B cell (primary cell): ENCODE results near the gene ZFP1. TPM values are rescaled to one million over a fixed set of nuclear protein-coding genes. Genes with fewer than 3 reads are reported as not detected.

Experiments used
- ATAC-seq: fragments of 200-7000 bp; cut with Tn5 transposase; one replicate; pipeline ENCODE4 v1.10.0; 2021; ENCODE audit warnings: low read depth, mild to moderate bottlenecking, moderate number of reproducible peaks, moderate library complexity
- CTCF ChIA-PET: fragments of 350-600 bp; sonication (Branson Sonifier 250); formaldehyde crosslinking; loops from one replicate; lab custom pipeline; 2021; ENCODE audit warnings: antibody characterized with exemption, inconsistent platforms; lab: Charles Lee
- POLR2A ChIA-PET: fragments of 350-600 bp; sonication (Branson Sonifier 250); formaldehyde crosslinking; loops from one replicate; lab custom pipeline; 2021; ENCODE audit warnings: antibody characterized with exemption; lab: Charles Lee
- DNase-seq: peaks from one replicate; pipeline ENCODE4 v3.0.0; 2013
- H2AFZ ChIP-seq: 2 replicates; pipeline ENCODE4 v1.6.1; 2012; ENCODE audit warnings: mild to moderate bottlenecking, low read depth, low read length; ENCODE audit not compliant: insufficient read depth, poor library complexity, severe bottlenecking
- H3K27ac ChIP-seq, 2 donors: 1 replicate in 1 of 2; 2 replicates in 1 of 2; pipeline ENCODE4 v1.5.1; 2012 to 2013; ENCODE audit warnings: low read length in 2 of 2, mild to moderate bottlenecking in 2 of 2, moderate library complexity in 1 of 2
- H3K27me3 ChIP-seq, 4 experiments: fragments of 200-600 bp in 1 of 4; sonication (generic) in 1 of 4; replicated peaks in 1 of 4; 1 replicate in 2 of 4; 2 replicates in 2 of 4; pipeline versions ENCODE4 v1.6.1 to v1.7.0; 2013 to 2016; ENCODE audit warnings: low read length in 3 of 4, mild to moderate bottlenecking in 2 of 4, mixed read lengths in 1 of 4, moderate library complexity in 1 of 4; ENCODE audit not compliant: insufficient read depth in 4 of 4, control insufficient read depth in 3 of 4; ENCODE audit errors: control extremely low read depth in 1 of 4
- H3K36me3 ChIP-seq, 2 experiments: replicated peaks in 1 of 2; 1 replicate in 1 of 2; 2 replicates in 1 of 2; pipeline versions ENCODE4 v1.6.1 to v1.7.1; 2013; ENCODE audit warnings: low read length in 1 of 2; ENCODE audit not compliant: insufficient read depth in 2 of 2, control insufficient read depth in 1 of 2; ENCODE audit errors: control extremely low read depth in 1 of 2, extremely low read depth in 1 of 2
- H3K4me1 ChIP-seq, 2 donors: fragments of 200-600 bp in 1 of 2; sonication (generic) in 1 of 2; 1 replicate in 1 of 2; 2 replicates in 1 of 2; pipeline versions ENCODE4 v1.5.1 to v1.6.1; 2013 to 2017; ENCODE audit warnings: low read length in 2 of 2; ENCODE audit not compliant: control insufficient read depth in 2 of 2, insufficient read depth in 2 of 2
- H3K4me2 ChIP-seq: replicated peaks from 2 replicates; pipeline ENCODE3; 2012; ENCODE audit warnings: mild to moderate bottlenecking, low read depth, low read length; ENCODE audit not compliant: poor library complexity, severe bottlenecking
- H3K4me3 ChIP-seq, 5 experiments: fragments of 200-600 bp in 1 of 5; sonication (generic) in 1 of 5; 1 replicate in 3 of 5; 2 replicates in 2 of 5; pipeline versions ENCODE4 v1.5.1 to v1.7.0; 2011 to 2016; ENCODE audit warnings: low read length in 4 of 5, mild to moderate bottlenecking in 4 of 5, low read depth in 2 of 5, control low read depth in 1 of 5, moderate library complexity in 1 of 5; ENCODE audit not compliant: insufficient read depth in 1 of 5; ENCODE audit errors: control extremely low read depth in 1 of 5, extremely low read depth in 1 of 5
- H3K79me2 ChIP-seq: fragments of 200-600 bp; sonication (generic); one replicate; pipeline ENCODE4 v1.6.0; 2016; ENCODE audit warnings: low read length; ENCODE audit not compliant: control insufficient read depth, insufficient read depth
- H3K9ac ChIP-seq: fragments of 200-600 bp; sonication (generic); 2 replicates; pipeline ENCODE4 v1.6.1; 2017; ENCODE audit warnings: mild to moderate bottlenecking, low read length, moderate library complexity
- H3K9me3 ChIP-seq, 3 donors: one replicate each; pipeline versions ENCODE4 v1.6.1 to v1.7.1; 2013; ENCODE audit warnings: low read length in 2 of 3; ENCODE audit not compliant: control insufficient read depth in 2 of 3, insufficient read depth in 1 of 3; ENCODE audit errors: control extremely low read depth in 1 of 3
- H4K20me1 ChIP-seq: 2 replicates; pipeline ENCODE4 v1.6.0; 2012; ENCODE audit warnings: mild to moderate bottlenecking, low read length; ENCODE audit not compliant: insufficient read depth, control insufficient read depth, poor library complexity, severe bottlenecking
- H3K27ac Mint-ChIP-seq: one replicate; pipeline ENCODE4 v1.8.0; 2021; ENCODE audit warnings: mixed read lengths
- H3K27me3 Mint-ChIP-seq: one replicate; pipeline ENCODE4 v1.8.0; 2021; ENCODE audit warnings: mixed read lengths
- H3K4me1 Mint-ChIP-seq: one replicate; pipeline ENCODE4 v1.8.0; 2021; ENCODE audit warnings: mixed read lengths
- H3K4me3 Mint-ChIP-seq: one replicate; pipeline ENCODE4 v1.8.0; 2021; ENCODE audit warnings: mixed read lengths
- H3K9me3 Mint-ChIP-seq: one replicate; pipeline ENCODE4 v1.8.0; 2022; ENCODE audit warnings: mixed read lengths; ENCODE audit not compliant: insufficient read depth
- EZH2 ChIP-seq: IDR thresholded peaks from 2 replicates; pipeline ENCODE4 v1.6.1; 2012; ENCODE audit warnings: borderline replicate concordance, low read depth, mild to moderate bottlenecking, moderate library complexity, low read length; ENCODE audit not compliant: insufficient read depth, poor library complexity, severe bottlenecking
- WGBS: methylation state at CpG from one replicate; pipeline ENCODE4 v1.1.5; 2013; ENCODE audit warnings: missing lambda C conversion rate; ENCODE audit not compliant: insufficient coverage; 5-methylcytosine and 5-hydroxymethylcytosine counted together
- intact Hi-C: fragments of 100-400 bp; cut with micrococcal nuclease; formaldehyde crosslinking; loops from one replicate; pipeline ENCODE4 v1.10.0; 2022
- polyA plus RNA-seq: library from polyadenylated mRNA; depleted of rRNA; stranded (reverse); fragments of >200 nt; gene quantifications from 2 replicates; pipeline ENCODE4 v1.2.3, GENCODE V29; 2012
- total RNA-seq, 2 donors: library from RNA; stranded (reverse); fragments of 120-200 nt in 1 of 2; gene quantifications; 1 replicate in 1 of 2; 2 replicates in 1 of 2; pipeline versions ENCODE4 v1.2.3 to v1.2.4, GENCODE V29; 2013 to 2022
- TF ChIP-seq, protein P1 (sequence below): fragments of 200-600 bp; IDR thresholded peaks from one replicate; pipeline ENCODE4 v1.8.0; 2022; ENCODE audit warnings: antibody characterized with exemption, mild to moderate bottlenecking

The ZFP1 gene
- total and polyA plus RNA-seq, 2 donors (not counting 1 experiment from before 2014, with no cell fraction given): 3.4 to 13.4 TPM

DNA sequence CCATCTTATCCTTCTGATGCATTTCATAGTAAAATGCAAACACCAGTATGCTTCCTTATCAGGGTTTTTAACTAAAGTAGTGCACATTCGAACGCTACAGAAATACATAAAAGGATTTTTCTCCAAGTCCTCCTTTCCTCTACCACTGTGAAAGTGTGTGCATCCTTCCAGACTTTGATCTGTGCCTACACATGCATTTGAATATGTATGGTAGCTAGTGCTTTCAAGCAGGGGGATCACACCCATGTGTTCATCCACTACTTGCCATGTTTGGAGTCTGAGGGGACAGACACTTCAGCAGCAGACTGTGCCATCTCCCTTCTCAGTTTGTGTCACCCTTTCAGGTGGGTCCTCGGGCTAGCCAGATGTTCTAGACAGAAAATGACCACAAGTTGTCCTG is 46.7 kb upstream of the ZFP1 start:
- H3K9me3 Mint-ChIP-seq: no peaks in the 10 kb centered on the region
- ATAC-seq: no peak
- peaks cover 25% of the 10 kb centered on the region for H3K4me1 Mint-ChIP-seq
- Histone ChIP-seq H3K36me3 (no peaks in the 10 kb centered on the region), H4K20me1 (no peaks in the 10 kb centered on the region), H3K4me1 (peaks cover 15 to 37% of the 10 kb centered on the region in 2 donors), H3K9me3 (no peaks in the 10 kb centered on the region), H2AFZ (no peak overlapping the region), H3K4me2 (no peak overlapping the region), H3K4me3 (no peak overlapping the region), H3K79me2 (no peaks in the 10 kb centered on the region), H3K27ac (no peak overlapping the region), H3K9ac (no peak overlapping the region), H3K27me3 (peaks cover 0 to 51% (median 9%) of the 10 kb centered on the region in 4 experiments)
- ChIA-PET POLR2A (no interaction called here), CTCF (interaction anchor here (4.3 kb wide), 1 partner anchor 10 kb away, joined by 15 read pairs; no protein-coding TSS in a partner anchor)
- no peak overlapping the region for H3K27ac Mint-ChIP-seq
- 83% methylated on average over 1 of the region's 3 CpGs for WGBS
- intact Hi-C loops: no loop called here
- no peak for DNase-seq
- H3K4me3 Mint-ChIP-seq: no peak overlapping the region
- peaks cover 45% of the 10 kb centered on the region for H3K27me3 Mint-ChIP-seq
- TF ChIP-seq EZH2: no peak
- TF ChIP-seq, protein P1, sequence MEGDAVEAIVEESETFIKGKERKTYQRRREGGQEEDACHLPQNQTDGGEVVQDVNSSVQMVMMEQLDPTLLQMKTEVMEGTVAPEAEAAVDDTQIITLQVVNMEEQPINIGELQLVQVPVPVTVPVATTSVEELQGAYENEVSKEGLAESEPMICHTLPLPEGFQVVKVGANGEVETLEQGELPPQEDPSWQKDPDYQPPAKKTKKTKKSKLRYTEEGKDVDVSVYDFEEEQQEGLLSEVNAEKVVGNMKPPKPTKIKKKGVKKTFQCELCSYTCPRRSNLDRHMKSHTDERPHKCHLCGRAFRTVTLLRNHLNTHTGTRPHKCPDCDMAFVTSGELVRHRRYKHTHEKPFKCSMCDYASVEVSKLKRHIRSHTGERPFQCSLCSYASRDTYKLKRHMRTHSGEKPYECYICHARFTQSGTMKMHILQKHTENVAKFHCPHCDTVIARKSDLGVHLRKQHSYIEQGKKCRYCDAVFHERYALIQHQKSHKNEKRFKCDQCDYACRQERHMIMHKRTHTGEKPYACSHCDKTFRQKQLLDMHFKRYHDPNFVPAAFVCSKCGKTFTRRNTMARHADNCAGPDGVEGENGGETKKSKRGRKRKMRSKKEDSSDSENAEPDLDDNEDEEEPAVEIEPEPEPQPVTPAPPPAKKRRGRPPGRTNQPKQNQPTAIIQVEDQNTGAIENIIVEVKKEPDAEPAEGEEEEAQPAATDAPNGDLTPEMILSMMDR: no peak

DNA sequence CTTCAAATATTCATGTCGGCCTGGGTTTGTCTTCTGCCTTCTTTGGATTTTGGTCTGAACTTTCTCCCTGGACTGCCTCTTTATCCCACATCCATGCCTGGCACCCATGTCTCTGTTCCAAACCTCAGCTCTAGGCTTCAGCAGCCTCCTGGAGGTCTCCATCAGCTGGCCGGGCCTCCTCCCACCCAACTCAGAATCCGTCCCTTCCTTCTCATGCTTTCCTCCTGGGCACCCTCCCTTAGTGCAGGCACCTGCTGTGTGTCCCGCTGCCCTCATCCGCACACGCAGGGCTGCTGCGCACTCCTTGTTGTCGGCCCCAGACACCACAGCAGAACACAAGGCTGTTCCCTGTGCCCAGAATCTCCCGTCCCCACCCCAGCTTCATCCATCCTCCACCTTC is 45.7 kb upstream of the ZFP1 start:
- Histone ChIP-seq H3K4me1 (peaks cover 15 to 37% of the 10 kb centered on the region in 2 donors), H4K20me1 (no peaks in the 10 kb centered on the region), H3K27me3 (peaks cover 0 to 58% (median 12%) of the 10 kb centered on the region in 4 experiments), H3K4me2 (no peak overlapping the region), H3K9me3 (no peaks in the 10 kb centered on the region), H2AFZ (no peak overlapping the region), H3K79me2 (no peaks in the 10 kb centered on the region), H3K9ac (no peak overlapping the region), H3K36me3 (no peaks in the 10 kb centered on the region), H3K4me3 (no peak overlapping the region), H3K27ac (no peak overlapping the region)
- no peak for ATAC-seq
- Mint-ChIP-seq H3K27me3 (peaks cover 47% of the 10 kb centered on the region), H3K27ac (no peak overlapping the region), H3K4me3 (no peak overlapping the region), H3K4me1 (peaks cover 25% of the 10 kb centered on the region), H3K9me3 (no peaks in the 10 kb centered on the region)
- intact Hi-C loops: no loop called here
- ChIA-PET POLR2A (no interaction called here), CTCF (interaction anchor here (4.3 kb wide), 1 partner anchor 9 kb away, joined by 15 read pairs; no protein-coding TSS in a partner anchor)
- no peak for DNase-seq
- TF ChIP-seq, protein P1: no peak
- no peak for TF ChIP-seq EZH2
- WGBS: 95% methylated on average over 9 of the region's 9 CpGs
